Astrocyte of the cerebellum (primary cell): ENCODE data around the gene PPM1B.

Source experiments
- DNase-seq: peaks from one replicate; pipeline ENCODE4 v3.0.0-alpha.2; 2011; ENCODE audit warnings: low read depth
- H3K4me3 ChIP-seq: 2 replicates; pipeline ENCODE4 v1.5.1; 2011; ENCODE audit warnings: mild to moderate bottlenecking, low read depth, low read length, moderate library complexity
- in situ Hi-C: cut with HindIII; loops from 2 replicates; pipeline ENCODE4 v1.10.0; 2017; ENCODE audit warnings: low sequenced_read_pairs
- TF ChIP-seq, protein P1 (sequence below): IDR thresholded peaks from 2 replicates; pipeline ENCODE4 v1.5.1; 2012; ENCODE audit warnings: low read length, low read depth, moderate library complexity, mild to moderate bottlenecking; ENCODE audit errors: missing control alignments

PPM1B gene

GRCh38 chr2:44267796-44268648 lies 99.3 kb downstream of the PPM1B start:
- DNase-seq = peak; percentile 64
- in situ Hi-C loops = no loop called here
- TF ChIP-seq, protein P1, sequence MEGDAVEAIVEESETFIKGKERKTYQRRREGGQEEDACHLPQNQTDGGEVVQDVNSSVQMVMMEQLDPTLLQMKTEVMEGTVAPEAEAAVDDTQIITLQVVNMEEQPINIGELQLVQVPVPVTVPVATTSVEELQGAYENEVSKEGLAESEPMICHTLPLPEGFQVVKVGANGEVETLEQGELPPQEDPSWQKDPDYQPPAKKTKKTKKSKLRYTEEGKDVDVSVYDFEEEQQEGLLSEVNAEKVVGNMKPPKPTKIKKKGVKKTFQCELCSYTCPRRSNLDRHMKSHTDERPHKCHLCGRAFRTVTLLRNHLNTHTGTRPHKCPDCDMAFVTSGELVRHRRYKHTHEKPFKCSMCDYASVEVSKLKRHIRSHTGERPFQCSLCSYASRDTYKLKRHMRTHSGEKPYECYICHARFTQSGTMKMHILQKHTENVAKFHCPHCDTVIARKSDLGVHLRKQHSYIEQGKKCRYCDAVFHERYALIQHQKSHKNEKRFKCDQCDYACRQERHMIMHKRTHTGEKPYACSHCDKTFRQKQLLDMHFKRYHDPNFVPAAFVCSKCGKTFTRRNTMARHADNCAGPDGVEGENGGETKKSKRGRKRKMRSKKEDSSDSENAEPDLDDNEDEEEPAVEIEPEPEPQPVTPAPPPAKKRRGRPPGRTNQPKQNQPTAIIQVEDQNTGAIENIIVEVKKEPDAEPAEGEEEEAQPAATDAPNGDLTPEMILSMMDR = no peak
- no peak overlapping the region for H3K4me3 ChIP-seq

DNA sequence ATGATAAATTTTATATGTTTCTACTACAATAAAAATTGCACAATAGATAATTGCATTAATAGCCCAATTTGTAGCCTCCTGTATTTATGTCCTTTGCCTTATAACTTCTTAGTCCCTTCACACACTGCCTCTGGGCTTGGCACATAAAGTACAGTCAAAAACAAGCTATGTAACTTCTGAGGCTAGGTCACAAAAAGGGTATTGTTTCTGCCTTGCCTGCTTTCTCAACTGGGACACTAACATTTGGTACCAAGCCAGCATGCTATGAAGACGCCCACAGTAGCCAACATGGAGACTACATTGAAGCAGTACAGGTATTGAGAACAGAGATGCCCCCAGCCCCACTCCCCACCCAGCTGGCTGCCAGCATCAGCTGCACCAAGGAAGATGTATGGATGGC lies 101.2 kb downstream of the PPM1B start:
- DNase-seq = no peak
- H3K4me3 ChIP-seq = no peak overlapping the region
- TF ChIP-seq, protein P1 = no peak
- in situ Hi-C loops = no loop called here

DNA sequence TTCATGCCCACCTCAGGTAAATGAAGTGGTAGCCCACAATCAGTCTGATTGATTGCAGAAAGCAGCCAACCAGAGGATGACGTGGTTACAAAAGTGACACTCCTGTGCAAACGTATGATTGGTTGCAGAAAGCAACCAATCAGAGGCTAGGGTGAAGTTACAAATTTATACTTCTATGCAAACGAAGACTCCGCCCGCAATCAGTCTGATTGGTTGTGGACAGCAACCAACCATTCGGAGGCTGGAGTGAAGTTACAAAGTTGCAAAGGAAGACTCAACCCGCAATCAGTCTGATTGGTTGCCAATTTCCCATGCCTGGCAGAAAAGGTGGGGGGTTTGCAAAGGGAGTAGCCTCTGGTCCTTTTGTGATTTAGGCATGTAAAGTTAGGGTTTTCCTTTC lies 102.6 kb downstream of the PPM1B start:
- in situ Hi-C loops = no loop called here
- TF ChIP-seq, protein P1 = no peak
- no peak for DNase-seq
- no peak overlapping the region for H3K4me3 ChIP-seq

DNA sequence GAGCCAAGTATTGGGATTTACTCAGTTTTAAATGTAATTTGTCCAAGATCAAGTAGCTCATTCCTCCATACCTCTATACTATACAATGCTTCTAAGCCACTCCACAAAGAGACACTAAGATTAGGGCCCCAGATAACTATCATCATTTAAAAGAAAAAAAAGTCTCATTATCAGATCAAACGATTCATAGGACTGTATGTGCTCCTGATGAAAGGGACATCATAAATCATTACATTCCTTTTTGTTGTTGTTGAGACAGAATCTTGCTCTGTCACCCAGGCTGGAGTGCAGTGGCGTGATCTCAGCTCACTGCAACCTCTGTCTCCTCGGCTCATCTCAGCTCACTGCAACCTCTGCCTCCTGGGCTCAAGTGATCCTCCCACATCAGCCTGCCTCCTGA lies 104.4 kb downstream of the PPM1B start:
- TF ChIP-seq, protein P1 = no peak
- H3K4me3 ChIP-seq = no peak overlapping the region
- DNase-seq = no peak
- in situ Hi-C loops = no loop called here

DNA sequence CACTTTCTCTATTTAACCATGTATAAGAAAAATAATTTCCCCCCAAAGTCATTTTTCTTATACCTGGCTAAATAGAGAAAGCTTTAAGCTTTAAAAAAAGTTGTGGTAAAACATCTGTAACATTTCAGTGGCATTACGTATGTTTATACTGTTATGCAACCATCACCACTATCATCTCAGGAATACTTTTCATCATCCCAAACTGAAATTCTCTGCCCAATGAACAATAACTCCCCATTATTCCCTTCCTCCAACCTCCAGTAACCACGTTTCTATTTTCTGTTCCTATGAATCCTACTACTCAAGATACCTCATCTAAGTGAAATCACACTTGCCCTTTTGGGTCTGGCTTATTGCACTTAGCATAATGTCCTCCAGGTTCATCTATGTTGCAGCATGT lies 104.9 kb downstream of the PPM1B start:
- TF ChIP-seq, protein P1 = no peak
- in situ Hi-C loops = no loop called here
- no peak for DNase-seq
- H3K4me3 ChIP-seq = no peak overlapping the region

DNA sequence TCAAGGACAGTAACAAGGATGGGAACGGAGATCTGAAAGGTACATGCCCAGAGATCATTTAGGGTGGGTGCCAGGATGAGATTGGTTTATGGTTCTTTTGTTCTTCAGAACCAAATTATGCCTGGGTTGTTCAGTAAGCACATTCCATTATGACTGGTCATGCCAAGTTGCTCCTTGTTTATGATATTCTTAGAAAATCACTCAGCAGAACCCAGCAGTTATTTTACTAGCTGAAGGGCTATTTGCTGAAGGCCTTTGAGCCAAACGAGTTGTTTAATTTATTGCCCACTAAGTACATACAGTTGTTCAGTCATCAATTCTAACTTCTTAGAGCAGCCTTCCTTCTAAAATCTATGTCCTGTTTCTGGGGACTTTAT lies 107.2 kb downstream of the PPM1B start:
- no peak overlapping the region for H3K4me3 ChIP-seq
- in situ Hi-C loops = no loop called here
- TF ChIP-seq, protein P1 = no peak
- DNase-seq = peak; percentile 34
